K562 (cell line): ENCODE data around the gene MASP1. TPM values are rescaled to one million over a fixed set of nuclear protein-coding genes. Genes with fewer than 3 reads are reported as not detected.

Source experiments
- BCL6 ChIP-seq: fragments of 250-450 bp; sonication (Bioruptor Pico); IDR thresholded peaks from 2 replicates; pipeline ENCODE4 v1.4.0; 2020
- CEBPB ChIP-seq: fragments of 450-650 bp; IDR thresholded peaks from 2 replicates; pipeline ENCODE4 v1.6.1; 2016; ENCODE audit warnings: missing genetic modification characterization, missing compliant biosample characterization
- DDX20 ChIP-seq: fragments of 450-650 bp; IDR thresholded peaks from 2 replicates; pipeline ENCODE4 v1.6.1; 2016; ENCODE audit warnings: missing genetic modification characterization, low read depth, mild to moderate bottlenecking, missing compliant biosample characterization, moderate library complexity
- HDAC8 ChIP-seq: fragments of 450-650 bp; IDR thresholded peaks from 2 replicates; pipeline ENCODE4 v1.6.1; 2016; ENCODE audit warnings: mild to moderate bottlenecking, missing genetic modification characterization, moderate library complexity, missing compliant biosample characterization
- NR2C1 ChIP-seq, 2 experiments: fragments of 450-650 bp; IDR thresholded peaks; 2 replicates each; pipeline ENCODE4 v1.6.1; 2017; ENCODE audit warnings: mild to moderate bottlenecking in 2 of 2, antibody characterized with exemption in 1 of 2, inconsistent platforms in 1 of 2, missing compliant biosample characterization in 1 of 2, missing genetic modification characterization in 1 of 2
- PRPF4 ChIP-seq: fragments of 200-400 bp; formaldehyde crosslinking; IDR thresholded peaks from one replicate; pipeline ENCODE4 v1.6.1; 2017; ENCODE audit warnings: low read length, low read depth, mild to moderate bottlenecking; ENCODE audit not compliant: insufficient read depth, poor library complexity, severe bottlenecking
- SMAD3 ChIP-seq: fragments of 450-650 bp; formaldehyde crosslinking; conservative IDR thresholded peaks from 2 replicates; pipeline ENCODE4 v1.4.0; 2020; ENCODE audit warnings: mild to moderate bottlenecking
- TCF3 ChIP-seq: sonication (generic); formaldehyde crosslinking; IDR thresholded peaks from 2 replicates; pipeline ENCODE4 v1.4.0; 2020; ENCODE audit warnings: mild to moderate bottlenecking, missing genetic modification reagents
- YBX1 ChIP-seq: fragments of 450-650 bp; IDR thresholded peaks from 2 replicates; pipeline ENCODE4 v1.7.1; 2016; ENCODE audit warnings: mild to moderate bottlenecking
- ZNF408 ChIP-seq: fragments of 250-450 bp; sonication (Bioruptor Pico); IDR thresholded peaks from 2 replicates; pipeline ENCODE4 v1.4.0; 2020; ENCODE audit warnings: low read depth, mild to moderate bottlenecking, moderate library complexity
- ZNF644 ChIP-seq: fragments of 200-800 bp; sonication (Bioruptor generic); IDR thresholded peaks from 2 replicates; pipeline ENCODE4 v1.6.1; 2016; ENCODE audit warnings: low read depth, missing genetic modification characterization, missing compliant biosample characterization
- polyA plus RNA-seq, 8 experiments: library from polyadenylated mRNA; depleted of rRNA in 4 of 8; stranded (reverse) in 5 of 8; unstranded in 3 of 8; fragments of >200 nt; fragmentation: Nextera tagmentation in 2 of 8; fragmentation: Illumina TruSeq in 1 of 8; extraction: Ambion mirVana in 2 of 8; extraction: Trizol in 1 of 8; gene quantifications; 2 replicates each; pipeline versions ENCODE4 v1.2.1 to v1.2.3, GENCODE V29; 2011 to 2014; ENCODE audit warnings: inconsistent platforms in 1 of 8, missing spikeins in 1 of 8
- total RNA-seq, 7 experiments: library from RNA; depleted of rRNA in 6 of 7; stranded (reverse); fragments of >200 nt in 6 of 7; fragmentation: Illumina TruSeq in 2 of 7; extraction: Trizol in 2 of 7; gene quantifications; 2 replicates each; pipeline versions ENCODE4 v1.2.1 to v1.2.3, GENCODE V29; 2011 to 2021; ENCODE audit warnings: low replicate concordance in 1 of 7
- TF ChIP-seq, protein P1 (sequence below): fragments of 450-650 bp; formaldehyde crosslinking; IDR thresholded peaks from 2 replicates; pipeline ENCODE4 v1.4.0; 2020; ENCODE audit warnings: mild to moderate bottlenecking, moderate library complexity
- TF ChIP-seq, protein P2 (sequence below): sonication (generic); formaldehyde crosslinking; IDR thresholded peaks from 2 replicates; pipeline ENCODE4 v1.5.0; 2020; ENCODE audit warnings: missing genetic modification reagents
- TF ChIP-seq, protein P3 (sequence below): IDR thresholded peaks from 2 replicates; pipeline ENCODE4 v1.6.1; 2014; ENCODE audit warnings: antibody characterized with exemption
- TF ChIP-seq, protein P4 (sequence below): fragments of 250-450 bp; sonication (Bioruptor Pico); IDR thresholded peaks from 2 replicates; pipeline ENCODE4 v1.8.0; 2022; ENCODE audit warnings: inconsistent platforms, mild to moderate bottlenecking, moderate library complexity, borderline replicate concordance
- TF ChIP-seq, protein P5 (sequence below): sonication (generic); formaldehyde crosslinking; IDR thresholded peaks from 2 replicates; pipeline ENCODE4 v1.8.1; 2022; ENCODE audit warnings: missing genetic modification reagents
- TF ChIP-seq, protein P6 (sequence below): fragments of 450-650 bp; IDR thresholded peaks from 2 replicates; pipeline ENCODE4 v1.6.1; 2016
- TF ChIP-seq, protein P7 (sequence below): fragments of 450-650 bp; IDR thresholded peaks from 2 replicates; pipeline ENCODE4 v1.6.1; 2018; ENCODE audit warnings: mild to moderate bottlenecking, low read depth; ENCODE audit not compliant: partially characterized antibody

MASP1 gene
- total and polyA plus RNA-seq, 9 of the 15 experiments (the other 6 are each of a cell fraction or from before 2014, with no cell fraction given): 0.03 to 0.24 (median 0.20) TPM; not detected in 3

DNA sequence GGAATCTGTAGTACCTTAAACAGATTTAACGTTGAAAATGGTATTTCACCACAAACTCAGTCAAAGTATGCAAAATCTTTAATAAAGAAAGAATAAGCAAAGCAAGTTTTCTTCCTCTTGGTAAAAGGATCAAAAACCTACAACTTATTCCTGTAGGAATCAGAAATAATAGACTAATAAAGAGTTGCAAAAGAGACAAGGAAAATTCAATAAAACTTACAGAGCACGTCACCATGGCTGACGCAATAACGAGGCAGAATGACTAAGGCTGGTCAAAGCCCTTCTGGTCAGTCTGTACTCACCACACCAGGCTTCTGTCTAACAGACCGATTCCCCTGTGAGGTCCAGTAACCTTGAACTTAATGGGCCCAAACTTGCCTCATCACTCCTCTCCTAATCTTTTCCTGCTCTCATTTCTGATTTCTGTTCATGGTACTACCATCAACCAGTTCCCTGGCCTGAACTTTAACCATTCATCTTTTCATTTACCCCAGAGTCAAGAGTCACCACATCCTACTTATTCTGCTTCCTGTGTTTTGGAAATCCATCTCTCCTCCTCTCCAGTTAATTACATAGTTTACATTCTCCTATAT lies 5.0 kb downstream of the MASP1 start (continued):
- TF ChIP-seq, protein P1, sequence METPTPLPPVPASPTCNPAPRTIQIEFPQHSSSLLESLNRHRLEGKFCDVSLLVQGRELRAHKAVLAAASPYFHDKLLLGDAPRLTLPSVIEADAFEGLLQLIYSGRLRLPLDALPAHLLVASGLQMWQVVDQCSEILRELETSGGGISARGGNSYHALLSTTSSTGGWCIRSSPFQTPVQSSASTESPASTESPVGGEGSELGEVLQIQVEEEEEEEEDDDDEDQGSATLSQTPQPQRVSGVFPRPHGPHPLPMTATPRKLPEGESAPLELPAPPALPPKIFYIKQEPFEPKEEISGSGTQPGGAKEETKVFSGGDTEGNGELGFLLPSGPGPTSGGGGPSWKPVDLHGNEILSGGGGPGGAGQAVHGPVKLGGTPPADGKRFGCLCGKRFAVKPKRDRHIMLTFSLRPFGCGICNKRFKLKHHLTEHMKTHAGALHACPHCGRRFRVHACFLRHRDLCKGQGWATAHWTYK: peak; percentile 17; the same call in 1 of the 2 replicates
- TF ChIP-seq BCL6 (CRISPR knock-in tag) (no peak), CEBPB (peak; percentile 92), NR2C1 (IDR thresholded peaks at IDR 0.05) (no peak), NR2C1 (tag; IDR thresholded peaks at IDR 0.05) (peak; percentile 49; the same call in 1 of the 2 replicates), YBX1 (no peak), ZNF644 (tag) (no peak), DDX20 (tag) (0 out of 2 replicates have a peak, but pooled peaks have one; percentile 53), PRPF4 (no peak), SMAD3 (CRISPR knock-in tag) (peak; percentile 16; the same call in 1 of the 2 replicates), TCF3 (no peak), HDAC8 (0 out of 2 replicates have a peak, but pooled peaks have one; percentile 27), ZNF408 (CRISPR knock-in tag) (no peak)
- TF ChIP-seq, protein P2, sequence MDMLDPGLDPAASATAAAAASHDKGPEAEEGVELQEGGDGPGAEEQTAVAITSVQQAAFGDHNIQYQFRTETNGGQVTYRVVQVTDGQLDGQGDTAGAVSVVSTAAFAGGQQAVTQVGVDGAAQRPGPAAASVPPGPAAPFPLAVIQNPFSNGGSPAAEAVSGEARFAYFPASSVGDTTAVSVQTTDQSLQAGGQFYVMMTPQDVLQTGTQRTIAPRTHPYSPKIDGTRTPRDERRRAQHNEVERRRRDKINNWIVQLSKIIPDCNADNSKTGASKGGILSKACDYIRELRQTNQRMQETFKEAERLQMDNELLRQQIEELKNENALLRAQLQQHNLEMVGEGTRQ (CRISPR knock-in tag): no peak
- TF ChIP-seq, protein P3, sequence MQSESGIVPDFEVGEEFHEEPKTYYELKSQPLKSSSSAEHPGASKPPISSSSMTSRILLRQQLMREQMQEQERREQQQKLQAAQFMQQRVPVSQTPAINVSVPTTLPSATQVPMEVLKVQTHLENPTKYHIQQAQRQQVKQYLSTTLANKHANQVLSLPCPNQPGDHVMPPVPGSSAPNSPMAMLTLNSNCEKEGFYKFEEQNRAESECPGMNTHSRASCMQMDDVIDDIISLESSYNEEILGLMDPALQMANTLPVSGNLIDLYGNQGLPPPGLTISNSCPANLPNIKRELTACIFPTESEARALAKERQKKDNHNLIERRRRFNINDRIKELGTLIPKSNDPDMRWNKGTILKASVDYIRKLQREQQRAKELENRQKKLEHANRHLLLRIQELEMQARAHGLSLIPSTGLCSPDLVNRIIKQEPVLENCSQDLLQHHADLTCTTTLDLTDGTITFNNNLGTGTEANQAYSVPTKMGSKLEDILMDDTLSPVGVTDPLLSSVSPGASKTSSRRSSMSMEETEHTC: no peak
- TF ChIP-seq, protein P4, sequence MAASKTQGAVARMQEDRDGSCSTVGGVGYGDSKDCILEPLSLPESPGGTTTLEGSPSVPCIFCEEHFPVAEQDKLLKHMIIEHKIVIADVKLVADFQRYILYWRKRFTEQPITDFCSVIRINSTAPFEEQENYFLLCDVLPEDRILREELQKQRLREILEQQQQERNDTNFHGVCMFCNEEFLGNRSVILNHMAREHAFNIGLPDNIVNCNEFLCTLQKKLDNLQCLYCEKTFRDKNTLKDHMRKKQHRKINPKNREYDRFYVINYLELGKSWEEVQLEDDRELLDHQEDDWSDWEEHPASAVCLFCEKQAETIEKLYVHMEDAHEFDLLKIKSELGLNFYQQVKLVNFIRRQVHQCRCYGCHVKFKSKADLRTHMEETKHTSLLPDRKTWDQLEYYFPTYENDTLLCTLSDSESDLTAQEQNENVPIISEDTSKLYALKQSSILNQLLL (CRISPR knock-in tag): no peak
- TF ChIP-seq, protein P5, sequence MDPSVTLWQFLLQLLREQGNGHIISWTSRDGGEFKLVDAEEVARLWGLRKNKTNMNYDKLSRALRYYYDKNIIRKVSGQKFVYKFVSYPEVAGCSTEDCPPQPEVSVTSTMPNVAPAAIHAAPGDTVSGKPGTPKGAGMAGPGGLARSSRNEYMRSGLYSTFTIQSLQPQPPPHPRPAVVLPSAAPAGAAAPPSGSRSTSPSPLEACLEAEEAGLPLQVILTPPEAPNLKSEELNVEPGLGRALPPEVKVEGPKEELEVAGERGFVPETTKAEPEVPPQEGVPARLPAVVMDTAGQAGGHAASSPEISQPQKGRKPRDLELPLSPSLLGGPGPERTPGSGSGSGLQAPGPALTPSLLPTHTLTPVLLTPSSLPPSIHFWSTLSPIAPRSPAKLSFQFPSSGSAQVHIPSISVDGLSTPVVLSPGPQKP (CRISPR knock-in tag): no peak
- TF ChIP-seq, protein P6, sequence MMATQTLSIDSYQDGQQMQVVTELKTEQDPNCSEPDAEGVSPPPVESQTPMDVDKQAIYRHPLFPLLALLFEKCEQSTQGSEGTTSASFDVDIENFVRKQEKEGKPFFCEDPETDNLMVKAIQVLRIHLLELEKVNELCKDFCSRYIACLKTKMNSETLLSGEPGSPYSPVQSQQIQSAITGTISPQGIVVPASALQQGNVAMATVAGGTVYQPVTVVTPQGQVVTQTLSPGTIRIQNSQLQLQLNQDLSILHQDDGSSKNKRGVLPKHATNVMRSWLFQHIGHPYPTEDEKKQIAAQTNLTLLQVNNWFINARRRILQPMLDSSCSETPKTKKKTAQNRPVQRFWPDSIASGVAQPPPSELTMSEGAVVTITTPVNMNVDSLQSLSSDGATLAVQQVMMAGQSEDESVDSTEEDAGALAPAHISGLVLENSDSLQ: no peak
- TF ChIP-seq, protein P7, sequence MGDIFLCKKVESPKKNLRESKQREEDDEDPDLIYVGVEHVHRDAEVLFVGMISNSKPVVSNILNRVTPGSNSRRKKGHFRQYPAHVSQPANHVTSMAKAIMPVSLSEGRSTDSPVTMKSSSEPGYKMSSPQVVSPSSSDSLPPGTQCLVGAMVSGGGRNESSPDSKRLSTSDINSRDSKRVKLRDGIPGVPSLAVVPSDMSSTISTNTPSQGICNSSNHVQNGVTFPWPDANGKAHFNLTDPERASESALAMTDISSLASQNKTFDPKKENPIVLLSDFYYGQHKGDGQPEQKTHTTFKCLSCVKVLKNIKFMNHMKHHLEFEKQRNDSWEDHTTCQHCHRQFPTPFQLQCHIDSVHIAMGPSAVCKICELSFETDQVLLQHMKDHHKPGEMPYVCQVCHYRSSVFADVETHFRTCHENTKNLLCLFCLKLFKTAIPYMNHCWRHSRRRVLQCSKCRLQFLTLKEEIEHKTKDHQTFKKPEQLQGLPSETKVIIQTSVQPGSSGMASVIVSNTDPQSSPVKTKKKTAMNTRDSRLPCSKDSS: no peak
